Measurements from ENCODE around the gene TPPP2. TPM values are rescaled to one million over a fixed set of nuclear protein-coding genes. Genes with fewer than 3 reads are reported as not detected.

The TPPP2 gene
- total RNA-seq, 1 experiment from 2014 or later, result not detected

DNA sequence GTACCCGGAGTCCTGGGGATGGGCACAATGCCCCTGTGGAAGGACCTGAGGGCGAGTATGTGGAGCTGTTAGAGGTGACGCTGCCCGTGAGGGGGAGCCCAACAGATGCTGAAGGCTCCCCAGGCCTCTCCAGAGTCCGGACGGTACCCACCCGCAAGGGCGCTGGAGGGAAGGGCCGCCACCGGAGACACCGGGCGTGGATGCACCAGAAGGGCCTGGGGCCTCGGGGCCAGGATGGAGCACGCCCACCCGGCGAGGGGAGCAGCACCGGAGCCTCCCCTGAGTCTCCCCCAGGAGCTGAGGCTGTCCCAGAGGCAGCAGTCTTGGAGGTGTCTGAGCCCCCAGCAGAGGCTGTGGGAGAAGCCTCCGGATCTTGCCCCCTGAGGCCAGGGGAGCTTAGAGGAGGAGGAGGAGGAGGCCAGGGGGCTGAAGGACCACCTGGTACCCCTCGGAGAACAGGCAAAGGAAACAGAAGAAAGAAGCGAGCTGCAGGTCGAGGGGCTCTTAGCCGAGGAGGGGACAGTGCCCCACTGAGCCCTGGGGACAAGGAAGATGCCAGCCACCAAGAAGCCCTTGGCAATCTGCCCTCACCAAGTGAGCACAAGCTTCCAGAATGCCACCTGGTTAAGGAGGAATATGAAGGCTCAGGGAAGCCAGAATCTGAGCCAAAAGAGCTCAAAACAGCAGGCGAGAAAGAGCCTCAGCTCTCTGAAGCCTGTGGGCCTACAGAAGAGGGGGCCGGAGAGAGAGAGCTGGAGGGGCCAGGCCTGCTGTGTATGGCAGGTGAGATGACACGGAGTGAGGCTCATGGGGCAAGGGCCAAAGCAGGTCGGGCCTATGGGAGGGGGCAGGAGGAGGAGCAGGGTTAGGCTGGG is 44.6 kb downstream of the TPPP2 start:
- POLR2A ChIA-PET, result no interaction called here
- H3K27me3 ChIP-seq (ENCODE audit: control insufficient read depth, insufficient read depth, low read length), result no peaks in the 10 kb centered on the region
- TF ChIP-seq, protein P1, sequence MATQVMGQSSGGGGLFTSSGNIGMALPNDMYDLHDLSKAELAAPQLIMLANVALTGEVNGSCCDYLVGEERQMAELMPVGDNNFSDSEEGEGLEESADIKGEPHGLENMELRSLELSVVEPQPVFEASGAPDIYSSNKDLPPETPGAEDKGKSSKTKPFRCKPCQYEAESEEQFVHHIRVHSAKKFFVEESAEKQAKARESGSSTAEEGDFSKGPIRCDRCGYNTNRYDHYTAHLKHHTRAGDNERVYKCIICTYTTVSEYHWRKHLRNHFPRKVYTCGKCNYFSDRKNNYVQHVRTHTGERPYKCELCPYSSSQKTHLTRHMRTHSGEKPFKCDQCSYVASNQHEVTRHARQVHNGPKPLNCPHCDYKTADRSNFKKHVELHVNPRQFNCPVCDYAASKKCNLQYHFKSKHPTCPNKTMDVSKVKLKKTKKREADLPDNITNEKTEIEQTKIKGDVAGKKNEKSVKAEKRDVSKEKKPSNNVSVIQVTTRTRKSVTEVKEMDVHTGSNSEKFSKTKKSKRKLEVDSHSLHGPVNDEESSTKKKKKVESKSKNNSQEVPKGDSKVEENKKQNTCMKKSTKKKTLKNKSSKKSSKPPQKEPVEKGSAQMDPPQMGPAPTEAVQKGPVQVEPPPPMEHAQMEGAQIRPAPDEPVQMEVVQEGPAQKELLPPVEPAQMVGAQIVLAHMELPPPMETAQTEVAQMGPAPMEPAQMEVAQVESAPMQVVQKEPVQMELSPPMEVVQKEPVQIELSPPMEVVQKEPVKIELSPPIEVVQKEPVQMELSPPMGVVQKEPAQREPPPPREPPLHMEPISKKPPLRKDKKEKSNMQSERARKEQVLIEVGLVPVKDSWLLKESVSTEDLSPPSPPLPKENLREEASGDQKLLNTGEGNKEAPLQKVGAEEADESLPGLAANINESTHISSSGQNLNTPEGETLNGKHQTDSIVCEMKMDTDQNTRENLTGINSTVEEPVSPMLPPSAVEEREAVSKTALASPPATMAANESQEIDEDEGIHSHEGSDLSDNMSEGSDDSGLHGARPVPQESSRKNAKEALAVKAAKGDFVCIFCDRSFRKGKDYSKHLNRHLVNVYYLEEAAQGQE (IDR thresholded peaks at IDR 0.05; ENCODE audit: insufficient read depth in 1 of 2, low read depth in 2 of 2, low read length in 1 of 2), result no peak
- TF ChIP-seq, protein P2, sequence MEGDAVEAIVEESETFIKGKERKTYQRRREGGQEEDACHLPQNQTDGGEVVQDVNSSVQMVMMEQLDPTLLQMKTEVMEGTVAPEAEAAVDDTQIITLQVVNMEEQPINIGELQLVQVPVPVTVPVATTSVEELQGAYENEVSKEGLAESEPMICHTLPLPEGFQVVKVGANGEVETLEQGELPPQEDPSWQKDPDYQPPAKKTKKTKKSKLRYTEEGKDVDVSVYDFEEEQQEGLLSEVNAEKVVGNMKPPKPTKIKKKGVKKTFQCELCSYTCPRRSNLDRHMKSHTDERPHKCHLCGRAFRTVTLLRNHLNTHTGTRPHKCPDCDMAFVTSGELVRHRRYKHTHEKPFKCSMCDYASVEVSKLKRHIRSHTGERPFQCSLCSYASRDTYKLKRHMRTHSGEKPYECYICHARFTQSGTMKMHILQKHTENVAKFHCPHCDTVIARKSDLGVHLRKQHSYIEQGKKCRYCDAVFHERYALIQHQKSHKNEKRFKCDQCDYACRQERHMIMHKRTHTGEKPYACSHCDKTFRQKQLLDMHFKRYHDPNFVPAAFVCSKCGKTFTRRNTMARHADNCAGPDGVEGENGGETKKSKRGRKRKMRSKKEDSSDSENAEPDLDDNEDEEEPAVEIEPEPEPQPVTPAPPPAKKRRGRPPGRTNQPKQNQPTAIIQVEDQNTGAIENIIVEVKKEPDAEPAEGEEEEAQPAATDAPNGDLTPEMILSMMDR (IDR thresholded peaks at IDR 0.05), result no peak
- TF ChIP-seq POLR2AphosphoS5 (IDR thresholded peaks at IDR 0.05; ENCODE audit: low read depth, low read length) (no peak), SIN3A (IDR thresholded peaks at IDR 0.05; ENCODE audit: borderline replicate concordance, insufficient read depth, low read depth, low read length) (no peak), TCF7L2 (IDR thresholded peaks at IDR 0.05; ENCODE audit: low read depth, low read length) (no peak)
- no peak overlapping the region for H3K4me3 ChIP-seq (ENCODE audit: low read depth in 2 of 2, low read length in 2 of 2)
- intact Hi-C loops (cut with micrococcal nuclease; ENCODE audit: unreplicated experiment) (no loop called here), in situ Hi-C loops (cut with HindIII; ENCODE audit: low pct_unique_long_range_greater_than_20kb, low sequenced_read_pairs) (no loop called here)
- H3K27ac ChIP-seq (ENCODE audit: low read length), result no peak overlapping the region
- CTCF ChIA-PET, result no interaction called here
- peaks cover 5% of the 10 kb centered on the region for H3K4me1 ChIP-seq (ENCODE audit: control insufficient read depth, insufficient read depth, low read length)
- H3K36me3 ChIP-seq (ENCODE audit: control insufficient read depth, insufficient read depth, low read length), result no peaks in the 10 kb centered on the region
- H3K9me3 ChIP-seq (ENCODE audit: control insufficient read depth, insufficient read depth, low read depth, low read length), result no peaks in the 10 kb centered on the region
- BruUV-seq (replicated peaks), result no TSS peak
- DNase-seq (ENCODE audit: low read depth, low spot score) (no peak), ATAC-seq (no peak)

DNA sequence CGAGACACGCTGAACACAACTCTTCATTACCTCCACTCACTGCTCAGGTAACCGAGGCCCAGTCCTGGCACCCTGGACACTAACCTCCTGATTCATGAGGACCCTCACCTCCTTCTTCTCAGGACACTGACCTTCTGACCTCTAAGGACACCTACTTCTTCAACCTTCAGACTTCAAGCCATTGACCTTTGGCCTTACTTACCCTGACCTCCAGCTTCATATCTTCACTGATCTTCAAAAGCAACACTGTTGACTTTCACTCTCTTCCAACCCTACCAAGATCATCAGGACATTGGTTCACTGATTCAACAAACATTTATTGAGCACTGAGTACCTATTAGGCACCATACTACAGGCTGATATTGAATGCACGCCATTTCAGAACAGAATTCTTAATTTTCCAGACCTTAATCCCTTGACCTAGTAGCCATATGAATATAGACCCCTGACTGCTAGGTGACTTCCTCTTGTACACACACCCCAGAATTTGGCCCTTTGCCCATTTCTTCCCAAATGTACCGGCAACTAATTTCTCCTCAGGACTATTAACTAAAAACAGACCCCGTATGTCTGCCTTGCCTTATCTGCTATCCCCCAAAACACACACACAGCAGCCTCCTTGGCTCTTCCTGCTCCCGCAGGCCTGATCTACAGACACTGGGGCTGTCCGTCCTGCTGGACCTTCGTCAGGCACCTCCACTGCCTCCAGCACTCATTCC is 45.9 kb downstream of the TPPP2 start:
- Histone ChIP-seq H3K27me3 (ENCODE audit: control insufficient read depth, insufficient read depth, low read length) (no peaks in the 10 kb centered on the region), H3K27ac (ENCODE audit: low read length) (no peak overlapping the region), H3K4me1 (ENCODE audit: control insufficient read depth, insufficient read depth, low read length) (peaks cover 5% of the 10 kb centered on the region), H3K9me3 (ENCODE audit: control insufficient read depth, insufficient read depth, low read depth, low read length) (no peaks in the 10 kb centered on the region), H3K4me3 (ENCODE audit: low read depth in 2 of 2, low read length in 2 of 2) (no peak overlapping the region), H3K36me3 (ENCODE audit: control insufficient read depth, insufficient read depth, low read length) (no peaks in the 10 kb centered on the region)
- in situ Hi-C loops (cut with HindIII; ENCODE audit: low pct_unique_long_range_greater_than_20kb, low sequenced_read_pairs), result no loop called here
- ATAC-seq (no peak), DNase-seq (ENCODE audit: low read depth, low spot score) (no peak)
- no TSS peak for BruUV-seq (replicated peaks)
- intact Hi-C loops (cut with micrococcal nuclease; ENCODE audit: unreplicated experiment), result no loop called here
- ChIA-PET POLR2A (no interaction called here), CTCF (no interaction called here)
- TF ChIP-seq TCF7L2 (IDR thresholded peaks at IDR 0.05; ENCODE audit: low read depth, low read length), result no peak
- no peak for TF ChIP-seq SIN3A (IDR thresholded peaks at IDR 0.05; ENCODE audit: borderline replicate concordance, insufficient read depth, low read depth, low read length)
- TF ChIP-seq POLR2AphosphoS5 (IDR thresholded peaks at IDR 0.05; ENCODE audit: low read depth, low read length), result no peak
- TF ChIP-seq, protein P2 (IDR thresholded peaks at IDR 0.05), result no peak
- TF ChIP-seq, protein P1 (IDR thresholded peaks at IDR 0.05; ENCODE audit: insufficient read depth in 1 of 2, low read depth in 2 of 2, low read length in 1 of 2), result no peak
